Tibial nerve (tissue), 4 donors: Measurements from ENCODE around the gene TMEM260. TPM values are rescaled to one million over a fixed set of nuclear protein-coding genes. Genes with fewer than 3 reads are reported as not detected.

ENCODE experiments used
- DNase-seq, 2 donors: peaks; one replicate each; pipeline ENCODE4 v3.0.0-alpha.2; 2019; ENCODE audit warnings: low spot score in 2 of 2
- H3K27ac ChIP-seq, 4 donors: fragments of 200-600 bp; sonication (generic) in 3 of 4; one replicate each; pipeline ENCODE4 v1.5.1; 2017 to 2019; ENCODE audit warnings: mild to moderate bottlenecking in 1 of 4
- H3K27me3 ChIP-seq, 2 donors: fragments of 200-600 bp; sonication (generic) in 1 of 2; one replicate each; pipeline versions ENCODE4 v1.5.1 to v1.6.0; 2017 to 2019
- H3K36me3 ChIP-seq, 3 donors: fragments of 200-600 bp; sonication (generic); one replicate each; pipeline ENCODE4 v1.5.1; 2018 to 2019
- H3K4me1 ChIP-seq, 4 donors: fragments of 200-600 bp; sonication (generic) in 3 of 4; one replicate each; pipeline ENCODE4 v1.5.1; 2017 to 2019
- H3K4me3 ChIP-seq, 4 donors: fragments of 200-600 bp; sonication (generic) in 3 of 4; one replicate each; pipeline ENCODE4 v1.5.1; 2017 to 2019; ENCODE audit warnings: mild to moderate bottlenecking in 1 of 4, moderate library complexity in 1 of 4
- H3K9me3 ChIP-seq, 4 donors: fragments of 200-600 bp; sonication (generic) in 3 of 4; one replicate each; pipeline ENCODE4 v1.5.1; 2017 to 2019
- CTCF ChIP-seq, 5 experiments: fragments of 200-600 bp in 3 of 5; fragments of 450-650 bp in 2 of 5; sonication (generic) in 3 of 5; IDR thresholded peaks; one replicate each; pipeline ENCODE4 v1.5.1; 2016 to 2019; ENCODE audit warnings: antibody characterized with exemption in 5 of 5, mild to moderate bottlenecking in 3 of 5, moderate library complexity in 2 of 5
- EP300 ChIP-seq, 2 donors: sonication (generic); formaldehyde crosslinking; IDR thresholded peaks; one replicate each; pipeline ENCODE4 v1.6.1; 2017; ENCODE audit warnings: antibody characterized with exemption in 2 of 2, mild to moderate bottlenecking in 1 of 2
- POLR2A ChIP-seq, 2 donors: fragments of 450-650 bp; IDR thresholded peaks; one replicate each; pipeline ENCODE4 v1.6.1; 2017; ENCODE audit warnings: antibody characterized with exemption in 2 of 2, mild to moderate bottlenecking in 2 of 2, moderate library complexity in 2 of 2
- WGBS, 2 donors: methylation state at CpG; one replicate each; pipeline ENCODE4 v1.1.5; 2018; 5-methylcytosine and 5-hydroxymethylcytosine counted together
- total RNA-seq, 4 donors: library from RNA; depleted of rRNA; stranded (reverse); fragments of >200 nt; gene quantifications; one replicate each; pipeline ENCODE4 v1.1.0, GENCODE V29; 2016

TMEM260 gene
- total RNA-seq, 4 donors from 2014 or later, result 32.1 to 42.1 (median 34.7) TPM

DNA sequence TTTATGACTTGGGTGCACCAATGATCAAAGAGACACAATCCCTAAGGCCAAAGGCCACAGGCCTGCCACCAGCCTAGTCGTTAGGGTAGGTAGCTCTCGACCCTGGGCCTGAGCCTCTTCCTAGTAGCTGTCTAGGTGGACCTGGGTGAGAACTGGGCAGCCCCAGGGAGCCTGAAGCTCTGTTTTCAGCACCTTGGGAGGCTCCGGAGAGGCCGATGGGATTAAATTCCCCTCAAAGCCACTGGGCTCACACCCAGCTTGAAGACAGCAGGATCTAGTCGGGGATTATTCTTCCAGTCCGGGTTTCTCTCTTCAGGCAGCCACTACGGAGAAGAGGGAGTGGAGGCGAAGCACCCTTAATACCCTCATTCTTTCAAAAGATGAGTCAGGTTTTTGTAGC, 79.8 kb downstream of the TMEM260 start:
- H3K9me3 ChIP-seq, result no peaks in the 10 kb centered on the region

GRCh38 chr14:56659964-56660551, 80.5 kb downstream of the TMEM260 start:
- Histone ChIP-seq H3K36me3 (peaks cover 0 to 7% (median 0%) of the 10 kb centered on the region in 3 donors), H3K4me1 (no peaks in the 10 kb centered on the region), H3K9me3 (no peaks in the 10 kb centered on the region), H3K27me3 (no peaks in the 10 kb centered on the region), H3K4me3 (no peak overlapping the region), H3K27ac (no peak overlapping the region)
- DNase-seq, result no peak
- WGBS, 2 donors, result 35 to 40% methylated on average over 7 of the region's 7 CpGs
- TF ChIP-seq EP300 (IDR thresholded peaks at IDR 0.05), result no peak
- peak; percentile 30 to 49 (median 30) for TF ChIP-seq CTCF (IDR thresholded peaks at IDR 0.05)

More for the DNA sequence above, 79.8 kb downstream of the TMEM260 start:
- Histone ChIP-seq H3K4me1 (no peaks in the 10 kb centered on the region), H3K36me3 (peaks cover 0 to 7% (median 0%) of the 10 kb centered on the region in 3 donors), H3K27ac (no peak overlapping the region), H3K27me3 (no peaks in the 10 kb centered on the region), H3K4me3 (no peak overlapping the region)
- TF ChIP-seq EP300 (IDR thresholded peaks at IDR 0.05) (no peak), CTCF (IDR thresholded peaks at IDR 0.05) (no peak), POLR2A (IDR thresholded peaks at IDR 0.05) (no peak)
- DNase-seq, result no peak
- WGBS, 2 donors, result 36 to 49% methylated on average over 8 of the region's 8 CpGs

GRCh38 chr14:56660677-56661389, 81.2 kb downstream of the TMEM260 start:
- Histone ChIP-seq H3K36me3 (peaks cover 0 to 7% (median 0%) of the 10 kb centered on the region in 3 donors), H3K4me1 (no peaks in the 10 kb centered on the region), H3K4me3 (no peak overlapping the region), H3K27ac (no peak overlapping the region), H3K9me3 (no peaks in the 10 kb centered on the region), H3K27me3 (no peaks in the 10 kb centered on the region)
- no peak for DNase-seq
- WGBS, 2 donors, result 73 to 76% methylated on average over 6 of the region's 6 CpGs
- no peak for TF ChIP-seq CTCF (IDR thresholded peaks at IDR 0.05)
- TF ChIP-seq EP300 (IDR thresholded peaks at IDR 0.05), result no peak
- TF ChIP-seq POLR2A (IDR thresholded peaks at IDR 0.05), result no peak

DNA sequence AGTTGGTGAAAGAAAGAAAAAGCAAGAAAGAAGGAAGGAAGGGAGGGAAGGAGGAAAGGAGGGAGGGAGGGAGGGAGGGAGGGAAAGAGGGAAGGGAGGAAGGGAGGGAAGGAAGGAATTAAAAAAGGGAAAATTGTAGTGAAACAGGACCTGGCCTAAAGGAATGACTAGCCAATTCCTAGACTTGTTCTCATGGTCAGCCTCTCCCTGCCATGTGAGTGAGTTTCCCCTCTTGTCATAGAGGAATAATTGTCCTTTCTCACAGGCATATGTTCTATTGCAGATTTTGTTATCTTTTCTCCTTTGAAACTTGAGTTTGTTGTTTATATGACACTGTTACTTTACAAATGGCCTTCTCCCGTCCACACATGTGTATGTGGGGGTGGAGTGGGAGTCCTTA, 81.9 kb downstream of the TMEM260 start:
- Histone ChIP-seq H3K27me3 (no peaks in the 10 kb centered on the region), H3K36me3 (peaks cover 0 to 7% (median 0%) of the 10 kb centered on the region in 3 donors), H3K9me3 (no peaks in the 10 kb centered on the region), H3K27ac (no peak overlapping the region), H3K4me3 (no peak overlapping the region), H3K4me1 (no peaks in the 10 kb centered on the region)
- WGBS, 2 donors, result 36 to 49% methylated on average over 1 of the region's 1 CpG
- no peak for TF ChIP-seq EP300 (IDR thresholded peaks at IDR 0.05)
- TF ChIP-seq POLR2A (IDR thresholded peaks at IDR 0.05), result no peak
- TF ChIP-seq CTCF (IDR thresholded peaks at IDR 0.05), result no peak
- no peak for DNase-seq

- Histone ChIP-seq H3K27ac (no peak overlapping the region), H3K36me3 (peaks cover 0 to 7% (median 0%) of the 10 kb centered on the region in 3 donors), H3K4me1 (no peaks in the 10 kb centered on the region), H3K9me3 (peaks cover 0 to 7% (median 0%) of the 10 kb centered on the region in 4 donors), H3K4me3 (no peak overlapping the region), H3K27me3 (no peaks in the 10 kb centered on the region)
- DNase-seq, result no peak
- WGBS, 2 donors, result 78 to 87% methylated on average over 11 to 12 of the region's 12 CpGs
- TF ChIP-seq POLR2A (IDR thresholded peaks at IDR 0.05) (no peak), CTCF (IDR thresholded peaks at IDR 0.05) (no peak), EP300 (IDR thresholded peaks at IDR 0.05) (no peak)
Measured at GRCh38 chr14:56664811-56665421, 85.3 kb downstream of the TMEM260 start.
